OCI-LY7 (cell line): ENCODE measurements around the gene CDC42SE1. TPM values are rescaled to one million over a fixed set of nuclear protein-coding genes. Genes with fewer than 3 reads are reported as not detected.

ENCODE experiments used
- BruUV-seq: library from RNA; stranded (reverse); fragments of 400-500 nt; replicated peaks from 2 replicates; lab custom pipeline; 2021; lab: Mats Ljungman, UMichigan
- CTCF ChIA-PET: fragments of 300-600 bp; sonication (Branson Sonifier 250); formaldehyde crosslinking; loops from one replicate; lab custom pipeline; 2022; ENCODE audit warnings: antibody characterized with exemption; ENCODE audit not compliant: unreplicated experiment; lab: Charles Lee
- POLR2A ChIA-PET: fragments of 300-600 bp; sonication (Branson Sonifier 250); formaldehyde crosslinking; loops from one replicate; lab custom pipeline; 2022; ENCODE audit warnings: antibody characterized with exemption; lab: Charles Lee
- DNase-seq: peaks from one replicate; pipeline ENCODE4 v3.0.0-alpha.2; 2015; ENCODE audit warnings: low spot score
- H2AFZ ChIP-seq: fragments of 200-600 bp; sonication (generic), shearing (Covaris generic); 2 replicates; pipeline ENCODE4 v1.6.1; 2014; ENCODE audit warnings: mild to moderate bottlenecking, antibody characterized with exemption, low read length, moderate library complexity
- H3K27ac ChIP-seq: fragments of 200-600 bp; sonication (generic); 2 replicates; pipeline ENCODE4 v1.5.1; 2014; ENCODE audit warnings: mixed run types, low read depth, mild to moderate bottlenecking, moderate library complexity, low read length, inconsistent platforms; ENCODE audit not compliant: poor library complexity, severe bottlenecking
- H3K36me3 ChIP-seq: fragments of 200-600 bp; sonication (generic); 2 replicates; pipeline ENCODE4 v1.6.1; 2014; ENCODE audit warnings: mild to moderate bottlenecking, antibody characterized with exemption, low read length, moderate library complexity, mixed read lengths; ENCODE audit not compliant: insufficient read depth
- H3K4me1 ChIP-seq: fragments of 200-600 bp; sonication (generic); 2 replicates; pipeline ENCODE4 v1.5.1; 2014; ENCODE audit warnings: mild to moderate bottlenecking, low read length; ENCODE audit not compliant: insufficient read depth, poor library complexity, severe bottlenecking
- H3K4me2 ChIP-seq: fragments of 200-600 bp; sonication (generic); 2 replicates; pipeline ENCODE4 v1.6.1; 2014; ENCODE audit warnings: mild to moderate bottlenecking, low read length
- H3K4me3 ChIP-seq: fragments of 200-600 bp; sonication (generic); 2 replicates; pipeline ENCODE4 v1.5.1; 2014; ENCODE audit warnings: mild to moderate bottlenecking, low read depth, low read length; ENCODE audit not compliant: poor library complexity, severe bottlenecking
- H3K79me2 ChIP-seq: fragments of 200-600 bp; sonication (generic); 2 replicates; pipeline ENCODE4 v1.6.1; 2016; ENCODE audit warnings: low read depth, mild to moderate bottlenecking, low read length, moderate library complexity, mixed read lengths; ENCODE audit not compliant: insufficient read depth
- H3K9me2 ChIP-seq: fragments of 200-600 bp; sonication (generic); 2 replicates; pipeline ENCODE4 v1.6.1; 2016; ENCODE audit warnings: mild to moderate bottlenecking, low read length, mixed read lengths; ENCODE audit not compliant: insufficient read depth
- H3K9me3 ChIP-seq: fragments of 200-600 bp; sonication (generic); 2 replicates; pipeline ENCODE4 v1.6.1; 2014; ENCODE audit warnings: mild to moderate bottlenecking, mixed run types, low read length, mixed read lengths
- H4K20me1 ChIP-seq: fragments of 200-600 bp; sonication (generic); 2 replicates; pipeline ENCODE4 v1.6.1; 2014; ENCODE audit warnings: mild to moderate bottlenecking, antibody characterized with exemption, low read length, moderate library complexity, mixed read lengths; ENCODE audit not compliant: insufficient read depth
- CTCF ChIP-seq: fragments of 200-600 bp; sonication (generic); conservative IDR thresholded peaks from 2 replicates; pipeline ENCODE4 v1.5.1; 2014; ENCODE audit warnings: mild to moderate bottlenecking, antibody characterized with exemption, low read length, moderate library complexity, mixed read lengths
- EZH2phosphoT487 ChIP-seq: fragments of 200-600 bp; sonication (generic); IDR thresholded peaks from 2 replicates; pipeline ENCODE4 v1.6.1; 2018; ENCODE audit warnings: low read depth, borderline replicate concordance, mild to moderate bottlenecking, mixed run types, antibody characterized with exemption, low read length, moderate library complexity, mixed read lengths
- intact Hi-C: fragments of 100-400 bp; cut with micrococcal nuclease; formaldehyde crosslinking; loops from one replicate; pipeline ENCODE4 v1.10.0; 2022; ENCODE audit not compliant: unreplicated experiment
- total RNA-seq, 2 experiments: library from RNA; depleted of rRNA in 1 of 2; stranded (reverse); fragments of >200 nt in 1 of 2; shearing (Covaris generic) in 1 of 2; gene quantifications; 2 replicates each; pipeline ENCODE4 v1.2.3, GENCODE V29; 2014 to 2022

The CDC42SE1 gene
- total RNA-seq, 2 experiments from 2014 or later: 48.2 to 63.3 TPM

GRCh38 chr1:151024540-151025146 lies 34.8 kb downstream of the CDC42SE1 start:
- Histone ChIP-seq H3K27ac (no peak overlapping the region), H3K36me3 (peaks cover 48% of the 10 kb centered on the region), H3K4me2 (no peak overlapping the region), H3K79me2 (no peaks in the 10 kb centered on the region), H4K20me1 (no peaks in the 10 kb centered on the region), H3K9me3 (no peaks in the 10 kb centered on the region), H2AFZ (no peak overlapping the region), H3K9me2 (no peaks in the 10 kb centered on the region), H3K4me1 (no peaks in the 10 kb centered on the region), H3K4me3 (no peak overlapping the region)
- no TSS peak for BruUV-seq
- peak; percentile 67 for DNase-seq
- ChIA-PET POLR2A (interaction anchor here (0.5 to 1.2 kb wide), 2 partner anchors 49 to 55 kb away, joined by 3 read pairs; no protein-coding TSS in a partner anchor), CTCF (interaction anchor here (0.6 kb wide), 1 partner anchor 66 kb away, joined by 3 read pairs; no protein-coding TSS in a partner anchor)
- intact Hi-C loops: loop anchor here (1.0 kb wide), 2 partner anchors 48 to 132 kb away; partner anchors contain the start of gene TNFAIP8L2
- TF ChIP-seq EZH2phosphoT487: no peak
- peak; percentile 87 for TF ChIP-seq CTCF

- TF ChIP-seq EZH2phosphoT487: no peak
- TF ChIP-seq CTCF: no peak
- Histone ChIP-seq H3K9me2 (no peaks in the 10 kb centered on the region), H3K27ac (no peak overlapping the region), H3K4me3 (no peak overlapping the region), H3K79me2 (peaks cover 16% of the 10 kb centered on the region; the same call in 1 of the 2 replicates), H4K20me1 (no peaks in the 10 kb centered on the region), H3K36me3 (peaks cover 8% of the 10 kb centered on the region), H3K4me2 (no peak overlapping the region), H3K4me1 (peaks cover 9% of the 10 kb centered on the region), H2AFZ (no peak overlapping the region), H3K9me3 (no peaks in the 10 kb centered on the region)
- no peak for DNase-seq
- ChIA-PET CTCF (no interaction called here), POLR2A (interaction anchor here (0.6 kb wide), 1 partner anchor 37 kb away, joined by 4 read pairs; no protein-coding TSS in a partner anchor)
- intact Hi-C loops: no loop called here
- BruUV-seq: no TSS peak
Measured at GRCh38 chr1:151013518-151013917, 45.9 kb downstream of the CDC42SE1 start.
